IMR-90 (cell line): ENCODE measurements around the gene FAIM2. TPM values are rescaled to one million over a fixed set of nuclear protein-coding genes. Genes with fewer than 3 reads are reported as not detected.

Experiments used
- ATAC-seq: fragments of 200-7000 bp; cut with Tn5 transposase; 2 replicates; pipeline ENCODE4 v1.9.1; 2020; ENCODE audit warnings: low read depth, mild to moderate bottlenecking, moderate library complexity
- BruUV-seq: library from RNA; stranded (reverse); fragments of 400-500 nt; replicated peaks from 2 replicates; lab custom pipeline; 2021; lab: Mats Ljungman, UMichigan
- CTCF ChIA-PET: fragments of 300-600 bp; formaldehyde crosslinking; extraction: SDS; loops from one replicate; lab custom pipeline; 2021; ENCODE audit warnings: antibody characterized with exemption; lab: Yijun Ruan, JAX
- POLR2A ChIA-PET: fragments of 300-600 bp; sonication (Branson Sonifier 250); formaldehyde crosslinking; loops from one replicate; lab custom pipeline; 2022; ENCODE audit warnings: antibody characterized with exemption; ENCODE audit not compliant: unreplicated experiment; lab: Charles Lee
- DNase-seq: peaks from one replicate; pipeline ENCODE4 v3.0.0; 2013
- H2AFZ ChIP-seq: replicated peaks from 2 replicates; pipeline ENCODE3; 2013; ENCODE audit warnings: low read length, mild to moderate bottlenecking; ENCODE audit not compliant: poor library complexity
- H2AK5ac ChIP-seq: 2 replicates; pipeline ENCODE4 v1.6.1; 2013; ENCODE audit warnings: low read depth, low read length, inconsistent platforms
- H2AK9ac ChIP-seq: replicated peaks from 2 replicates; pipeline ENCODE3; 2013; ENCODE audit warnings: mild to moderate bottlenecking, low read depth, low read length, moderate library complexity; ENCODE audit not compliant: poor library complexity
- H2BK120ac ChIP-seq: 2 replicates; pipeline ENCODE4 v1.6.1; 2013; ENCODE audit warnings: low read depth, low read length, inconsistent platforms
- H2BK15ac ChIP-seq: 3 replicates; pipeline ENCODE4 v1.6.1; 2013; ENCODE audit warnings: low read depth, low read length, inconsistent platforms
- H2BK20ac ChIP-seq: 2 replicates; pipeline ENCODE4 v1.6.1; 2013; ENCODE audit warnings: low read depth, mild to moderate bottlenecking, inconsistent platforms, low read length, moderate library complexity
- H2BK5ac ChIP-seq: 2 replicates; pipeline ENCODE4 v1.6.1; 2013; ENCODE audit warnings: mild to moderate bottlenecking, low read depth, low read length, inconsistent platforms; ENCODE audit not compliant: poor library complexity, severe bottlenecking
- H3K14ac ChIP-seq: replicated peaks from 2 replicates; pipeline ENCODE4 v1.6.1; 2013; ENCODE audit warnings: low read depth, low read length, inconsistent platforms
- H3K18ac ChIP-seq: 2 replicates; pipeline ENCODE4 v1.6.1; 2013; ENCODE audit warnings: low read depth, low read length, control low read depth
- H3K23ac ChIP-seq: 2 replicates; pipeline ENCODE4 v1.6.1; 2013; ENCODE audit warnings: low read depth, low read length, inconsistent platforms
- H3K27ac ChIP-seq: 2 replicates; pipeline ENCODE4 v1.5.1; 2013; ENCODE audit warnings: mild to moderate bottlenecking, control low read depth, low read length; ENCODE audit not compliant: insufficient read depth
- H3K27me3 ChIP-seq: 2 replicates; pipeline ENCODE4 v1.6.1; 2013; ENCODE audit warnings: low read length; ENCODE audit not compliant: control insufficient read depth, insufficient read depth
- H3K36me3 ChIP-seq: 2 replicates; pipeline ENCODE4 v1.6.1; 2013; ENCODE audit warnings: low read length, mixed read lengths; ENCODE audit not compliant: control insufficient read depth, insufficient read depth
- H3K4ac ChIP-seq: 2 replicates; pipeline ENCODE4 v1.6.1; 2013; ENCODE audit warnings: low read depth, low read length, inconsistent platforms
- H3K4me1 ChIP-seq: 2 replicates; pipeline ENCODE4 v1.6.1; 2013; ENCODE audit warnings: low read length, mixed read lengths; ENCODE audit not compliant: control insufficient read depth, insufficient read depth
- H3K4me2 ChIP-seq: 2 replicates; pipeline ENCODE4 v1.6.1; 2013; ENCODE audit warnings: low read depth, mild to moderate bottlenecking, control low read depth, low read length, moderate library complexity
- H3K4me3 ChIP-seq: 2 replicates; pipeline ENCODE4 v1.5.1; 2013; ENCODE audit warnings: low read depth, mild to moderate bottlenecking, control low read depth, low read length, moderate library complexity; ENCODE audit not compliant: insufficient read depth
- H3K56ac ChIP-seq: 2 replicates; pipeline ENCODE4 v1.6.1; 2013; ENCODE audit warnings: low read length, inconsistent platforms; ENCODE audit not compliant: insufficient read depth; ENCODE audit errors: extremely low read depth
- H3K79me1 ChIP-seq, 2 experiments: 2 replicates each; pipeline ENCODE4 v1.6.1; 2013; ENCODE audit warnings: low read length in 2 of 2, inconsistent platforms in 1 of 2, low read depth in 1 of 2
- H3K9ac ChIP-seq: 2 replicates; pipeline ENCODE4 v1.6.1; 2013; ENCODE audit warnings: low read depth, low read length, control low read depth
- H3K9me1 ChIP-seq: 2 replicates; pipeline ENCODE4 v1.6.1; 2013; ENCODE audit warnings: low read length, inconsistent platforms; ENCODE audit not compliant: insufficient read depth
- H3K9me3 ChIP-seq: 2 replicates; pipeline ENCODE4 v1.6.1; 2013; ENCODE audit warnings: low read length; ENCODE audit not compliant: control insufficient read depth, insufficient read depth
- H4K20me1 ChIP-seq: 2 replicates; pipeline ENCODE4 v1.6.1; 2013; ENCODE audit warnings: low read length, inconsistent platforms; ENCODE audit not compliant: insufficient read depth
- H4K5ac ChIP-seq: 2 replicates; pipeline ENCODE4 v1.6.1; 2013; ENCODE audit warnings: mild to moderate bottlenecking, low read depth, low read length, control low read depth
- H4K8ac ChIP-seq, 2 experiments: 2 replicates each; pipeline ENCODE4 v1.6.1; 2013; ENCODE audit warnings: low read depth in 2 of 2, low read length in 2 of 2, control low read depth in 1 of 2, inconsistent platforms in 1 of 2
- H4K91ac ChIP-seq: 2 replicates; pipeline ENCODE4 v1.6.1; 2013; ENCODE audit warnings: low read depth, low read length, inconsistent platforms; ENCODE audit not compliant: insufficient read depth
- MAFK ChIP-seq: IDR thresholded peaks from 2 replicates; pipeline ENCODE4 v1.6.1; 2012; ENCODE audit warnings: low read depth, low read length, improper control_type of control experiment
- MXI1 ChIP-seq: IDR thresholded peaks from 2 replicates; pipeline ENCODE4 v1.6.1; 2012; ENCODE audit warnings: low read depth, mild to moderate bottlenecking, low read length, moderate library complexity, borderline replicate concordance
- SMC3 ChIP-seq: fragments of 150-350 bp; IDR thresholded peaks from 2 replicates; pipeline ENCODE4 v1.6.1; 2016; ENCODE audit warnings: low read depth, mild to moderate bottlenecking, antibody characterized with exemption, low read length, moderate library complexity
- WGBS, 2 experiments: methylation state at CpG; one replicate each; pipeline versions ENCODE4 v1.1.5 to v1.1.7; 2013; ENCODE audit warnings: missing lambda C conversion rate in 2 of 2; ENCODE audit not compliant: insufficient read length in 1 of 2; ENCODE audit errors: extremely low coverage in 2 of 2; 5-methylcytosine and 5-hydroxymethylcytosine counted together
- dilution Hi-C: fragments of 300-500 bp; cut with HindIII; formaldehyde crosslinking; loops from one replicate; pipeline ENCODE4 v1.14.3; 2018; ENCODE audit warnings: low sequenced_read_pairs; ENCODE audit not compliant: unreplicated experiment
- in situ Hi-C: fragments of 300-500 bp; cut with MboI; formaldehyde crosslinking; loops from 3 replicates; pipeline ENCODE4 v1.14.3; 2019; ENCODE audit warnings: low sequenced_read_pairs, inconsistent platforms, mixed read lengths
- intact Hi-C: fragments of 100-400 bp; cut with micrococcal nuclease; formaldehyde crosslinking; loops from 2 replicates; pipeline ENCODE4 v1.10.0; 2022
- polyA plus RNA-seq, 3 experiments: library from polyadenylated mRNA; depleted of rRNA; stranded (reverse); fragments of >200 nt; gene quantifications; 2 replicates each; pipeline ENCODE4 v1.2.3, GENCODE V29; 2012; ENCODE audit warnings: low replicate concordance in 1 of 3
- total RNA-seq: library from RNA; depleted of rRNA; stranded (reverse); fragments of >200 nt; gene quantifications from 2 replicates; pipeline ENCODE4 v1.2.3, GENCODE V29; 2012

Gene FAIM2
- total and polyA plus RNA-seq, 2 of the 4 experiments (the other 2 are of a cell fraction) = 0.72 to 5.3 TPM

- no peak overlapping the region for H3K4ac ChIP-seq
- H2AK9ac ChIP-seq = peak overlapping the region; percentile 68
- ChIA-PET POLR2A (no interaction called here), CTCF (no interaction called here)
- no peak overlapping the region for H2AK5ac ChIP-seq
- no peak overlapping the region for H4K8ac ChIP-seq
- no peaks in the 10 kb centered on the region for H3K36me3 ChIP-seq
- peak; percentile 67 for TF ChIP-seq MAFK
- no peak for TF ChIP-seq SMC3
- TF ChIP-seq MXI1 = peak; percentile 13; the same call in 1 of the 2 replicates
- no peak overlapping the region for H3K27ac ChIP-seq
- peaks cover 12% of the 10 kb centered on the region for H3K4me1 ChIP-seq
- H2AFZ ChIP-seq = no peak overlapping the region
- H2BK20ac ChIP-seq = no peak overlapping the region
- H3K9me3 ChIP-seq = no peaks in the 10 kb centered on the region
- in situ Hi-C loops = no loop called here
- H3K14ac ChIP-seq = no peak overlapping the region
- H3K4me2 ChIP-seq = no peak overlapping the region
- 100% methylated on average over 1 of the region's 12 CpGs; no CpG with 5 or more reads in 1 of the 2 experiments for WGBS, 2 experiments
- dilution Hi-C loops = no loop called here
- ATAC-seq = peak; percentile 56
- no peak overlapping the region for H3K9ac ChIP-seq
- H2BK5ac ChIP-seq = no peak overlapping the region
- no peak overlapping the region for H4K91ac ChIP-seq
- DNase-seq = peak; percentile 21
- peaks cover 13% of the 10 kb centered on the region for H3K27me3 ChIP-seq
- no peak overlapping the region for H4K5ac ChIP-seq
- no peak overlapping the region for H3K23ac ChIP-seq
- no peaks in the 10 kb centered on the region for H4K20me1 ChIP-seq
- H2BK120ac ChIP-seq = no peak overlapping the region
- H3K18ac ChIP-seq = no peak overlapping the region
- BruUV-seq = no TSS peak
- intact Hi-C loops = no loop called here
- H2BK15ac ChIP-seq = no peak overlapping the region
- no peak overlapping the region for H3K4me3 ChIP-seq
- H3K79me1 ChIP-seq = no peaks in the 10 kb centered on the region
- H3K9me1 ChIP-seq = no peaks in the 10 kb centered on the region; the same call in 1 of the 2 replicates
- no peak overlapping the region for H3K56ac ChIP-seq
Observed at GRCh38 chr12:49874142-49874897, 29.4 kb downstream of the FAIM2 start.
